HEK293 (cell line): ENCODE measurements around the gene CDC5L.

Experiments
- CTCF ChIA-PET: fragments of 350-600 bp; formaldehyde crosslinking; extraction: SDS; loops from one replicate; lab custom pipeline; 2021; ENCODE audit warnings: antibody characterized with exemption; lab: Yijun Ruan, JAX
- POLR2A ChIA-PET: fragments of 300-600 bp; formaldehyde crosslinking; extraction: SDS; loops from one replicate; lab custom pipeline; 2020; ENCODE audit warnings: antibody characterized with exemption, inconsistent platforms; lab: Yijun Ruan, JAX
- H3K27ac ChIP-seq: fragments of 200-500 bp; sonication (Bioruptor generic); 2 replicates; pipeline ENCODE4 v1.5.1; 2014; ENCODE audit warnings: low read depth, low read length, control low read depth, inconsistent platforms; ENCODE audit errors: extremely low read depth
- H3K36me3 ChIP-seq, 2 experiments: fragments of 200-500 bp in 1 of 2; sonication (Bioruptor generic) in 1 of 2; 1 replicate in 1 of 2; 2 replicates in 1 of 2; pipeline ENCODE4 v1.5.1; 2014 to 2017; ENCODE audit warnings: inconsistent platforms in 2 of 2, low read length in 2 of 2; ENCODE audit not compliant: control insufficient read depth in 2 of 2, insufficient read depth in 1 of 2
- H3K4me1 ChIP-seq: fragments of 200-500 bp; sonication (Bioruptor generic); 2 replicates; pipeline ENCODE4 v1.5.1; 2014; ENCODE audit warnings: mild to moderate bottlenecking, low read length, inconsistent platforms; ENCODE audit not compliant: control insufficient read depth, insufficient read depth
- H3K4me3 ChIP-seq: 2 replicates; pipeline ENCODE4 v1.5.1; 2011; ENCODE audit warnings: low read depth, mild to moderate bottlenecking, control low read depth, low read length, moderate library complexity
- H3K9me3 ChIP-seq: fragments of 200-500 bp; sonication (Bioruptor generic); 2 replicates; pipeline ENCODE4 v1.5.1; 2014; ENCODE audit warnings: low read depth, low read length, inconsistent platforms; ENCODE audit not compliant: control insufficient read depth, insufficient read depth
- HIC1 ChIP-seq: fragments of 450-650 bp; formaldehyde crosslinking; IDR thresholded peaks from 2 replicates; pipeline ENCODE4 v1.5.1; 2016; ENCODE audit warnings: missing biosample characterization, missing genetic modification characterization
- HOXA7 ChIP-seq: sonication (generic); formaldehyde crosslinking; IDR thresholded peaks from 2 replicates; pipeline ENCODE4 v1.8.1; 2022; ENCODE audit warnings: missing genetic modification reagents, borderline replicate concordance
- KLF1 ChIP-seq: fragments of 450-650 bp; formaldehyde crosslinking; IDR thresholded peaks from 2 replicates; pipeline ENCODE4 v1.5.1; 2016; ENCODE audit warnings: missing biosample characterization, missing genetic modification characterization
- PBX3 ChIP-seq: sonication (generic); formaldehyde crosslinking; IDR thresholded peaks from 2 replicates; pipeline ENCODE4 v1.8.1; 2022; ENCODE audit warnings: mild to moderate bottlenecking, moderate library complexity, missing genetic modification reagents
- PRDM1 ChIP-seq: fragments of 450-650 bp; formaldehyde crosslinking; IDR thresholded peaks from 2 replicates; pipeline ENCODE4; 2016; ENCODE audit warnings: missing biosample characterization, missing genetic modification characterization
- ZBTB17 ChIP-seq: fragments of 450-650 bp; formaldehyde crosslinking; IDR thresholded peaks from 2 replicates; pipeline ENCODE4 v1.5.1; 2016; ENCODE audit warnings: missing biosample characterization, missing genetic modification characterization
- ZIC2 ChIP-seq: fragments of 450-650 bp; formaldehyde crosslinking; IDR thresholded peaks from 2 replicates; pipeline ENCODE4 v1.5.1; 2016; ENCODE audit warnings: missing biosample characterization, missing genetic modification characterization
- ZNF398 ChIP-seq: fragments of 450-650 bp; formaldehyde crosslinking; IDR thresholded peaks from 2 replicates; pipeline ENCODE4 v1.5.1; 2017; ENCODE audit warnings: missing biosample characterization, missing genetic modification characterization
- ZNF518A ChIP-seq: fragments of 450-650 bp; formaldehyde crosslinking; conservative IDR thresholded peaks from 2 replicates; pipeline ENCODE4 v1.5.1; 2016; ENCODE audit warnings: low read depth, missing biosample characterization, missing genetic modification characterization
- ZNF600 ChIP-seq: fragments of 450-650 bp; formaldehyde crosslinking; IDR thresholded peaks from 2 replicates; pipeline ENCODE4 v1.5.1; 2016; ENCODE audit warnings: missing biosample characterization, missing genetic modification characterization
- ZNF645 ChIP-seq: fragments of 450-650 bp; formaldehyde crosslinking; IDR thresholded peaks from 2 replicates; pipeline ENCODE4; 2016; ENCODE audit warnings: missing biosample characterization, missing genetic modification characterization
- ZNF792 ChIP-seq: fragments of 450-650 bp; formaldehyde crosslinking; IDR thresholded peaks from 2 replicates; pipeline ENCODE4 v1.5.1; 2016; ENCODE audit warnings: missing biosample characterization, missing genetic modification characterization

Gene CDC5L

GRCh38 chr6:44388887-44389286, 1.4 kb downstream of the CDC5L start (continued):
- no peak for TF ChIP-seq ZNF398 (tag by site-specific recombination)

- H3K9me3 ChIP-seq, result no peaks in the 10 kb centered on the region
- peaks cover 8% of the 10 kb centered on the region for H3K4me1 ChIP-seq
- POLR2A ChIA-PET, result interaction anchor here (1.5 kb wide), 1 partner anchor 24 kb away, joined by 3 read pairs; no protein-coding TSS in a partner anchor
- no peak overlapping the region for H3K27ac ChIP-seq
- H3K4me3 ChIP-seq, result no peak overlapping the region
- CTCF ChIA-PET, result interaction anchor here (0.8 to 1.4 kb wide), 3 partner anchors 15 to 66 kb away, joined by 3 to 7 read pairs (median 3); no protein-coding TSS in a partner anchor
- TF ChIP-seq KLF1 (tag by site-specific recombination) (no peak), HOXA7 (no peak), ZNF645 (no peak), ZIC2 (tag by site-specific recombination) (no peak), PRDM1 (tag by site-specific recombination) (no peak), ZNF600 (tag by site-specific recombination) (no peak), HIC1 (no peak), ZNF518A (tag by site-specific recombination) (no peak), PBX3 (CRISPR knock-in tag) (no peak)
- peaks cover 41 to 62% of the 10 kb centered on the region in 2 experiments for H3K36me3 ChIP-seq
Measured at GRCh38 chr6:44390158-44390683, 2.7 kb downstream of the CDC5L start.

GRCh38 chr6:44395501-44395900, 8.0 kb downstream of the CDC5L start:
- no peaks in the 10 kb centered on the region for H3K9me3 ChIP-seq
- CTCF ChIA-PET, result interaction anchor here (0.9 to 1.0 kb wide), 2 partner anchors 36 to 94 kb away, joined by 3 to 4 read pairs; no protein-coding TSS in a partner anchor
- H3K4me3 ChIP-seq, result no peak overlapping the region
- no peak overlapping the region for H3K27ac ChIP-seq
- no peak for TF ChIP-seq ZNF792 (tag by site-specific recombination)
- peak; percentile 39 for TF ChIP-seq ZBTB17
- peaks cover 81 to 92% of the 10 kb centered on the region in 2 experiments for H3K36me3 ChIP-seq
- POLR2A ChIA-PET, result interaction anchor here (2.8 kb wide), 1 partner anchor 8 kb away, joined by 21 read pairs; the partner anchor contains the start of gene CDC5L
- no peaks in the 10 kb centered on the region for H3K4me1 ChIP-seq
